ENCODE data around the gene HDAC8. TPM values are rescaled to one million over a fixed set of nuclear protein-coding genes. Genes with fewer than 3 reads are reported as not detected.
"Not testable (repeated sequence)": the region's sequence is repeated elsewhere in the genome, so short reads cannot be mapped to it uniquely, and the experiment has no call there.

Gene HDAC8
- polyA plus RNA-seq, 4 donors: 28.5 to 36.1 (median 34.1) TPM

GRCh38 chrX:72539822-72540221, 32.8 kb downstream of the HDAC8 start:
- no peak for DNase-seq (ENCODE audit: low read depth in 4 of 4, low spot score in 3 of 4)

DNA sequence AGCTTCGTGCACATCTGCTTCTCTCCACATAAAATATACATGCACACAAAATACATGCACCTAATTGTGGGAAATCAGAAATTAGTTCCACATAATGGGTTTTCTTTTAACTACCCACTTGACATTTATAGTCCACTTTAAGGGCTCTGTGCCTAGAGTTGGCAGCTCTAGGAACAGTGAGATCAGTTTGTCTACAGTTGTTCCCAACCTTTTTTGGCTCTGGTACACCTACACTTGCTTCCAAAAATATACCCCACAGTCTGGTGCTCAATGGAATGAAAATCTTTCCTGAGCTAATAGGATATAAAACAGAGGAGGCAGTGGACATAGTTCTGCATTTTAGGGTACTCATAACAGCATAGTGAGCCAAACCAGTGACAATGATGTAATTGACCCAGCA, 36.1 kb downstream of the HDAC8 start:
- no peak for DNase-seq (ENCODE audit: low read depth in 4 of 4, low spot score in 3 of 4)

DNA sequence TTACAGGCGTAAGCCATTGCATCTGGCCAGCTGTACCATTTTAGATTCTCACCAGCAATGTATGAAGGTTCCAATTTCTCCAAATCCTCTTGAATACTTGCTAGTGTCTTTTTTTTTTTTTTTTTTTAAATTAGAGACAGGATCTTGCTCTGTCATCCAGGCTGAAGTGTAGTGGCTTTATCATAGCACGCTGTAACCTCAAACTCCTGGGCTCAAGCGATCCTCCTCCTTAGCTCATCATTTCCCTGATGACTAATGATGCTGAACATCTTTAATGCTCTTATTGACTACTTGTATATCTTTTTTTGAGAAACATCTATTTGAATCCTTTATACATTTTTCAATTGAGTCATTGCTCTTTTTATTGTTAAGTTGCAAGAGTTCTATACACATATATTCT, 40.3 kb downstream of the HDAC8 start:
- DNase-seq (ENCODE audit: low read depth in 4 of 4, low spot score in 3 of 4): no peak

- no peak for DNase-seq (ENCODE audit: low read depth in 4 of 4, low spot score in 3 of 4)
These were observed 45.8 kb downstream of the HDAC8 start for GRCh38 chrX:72526534-72527508.

DNA sequence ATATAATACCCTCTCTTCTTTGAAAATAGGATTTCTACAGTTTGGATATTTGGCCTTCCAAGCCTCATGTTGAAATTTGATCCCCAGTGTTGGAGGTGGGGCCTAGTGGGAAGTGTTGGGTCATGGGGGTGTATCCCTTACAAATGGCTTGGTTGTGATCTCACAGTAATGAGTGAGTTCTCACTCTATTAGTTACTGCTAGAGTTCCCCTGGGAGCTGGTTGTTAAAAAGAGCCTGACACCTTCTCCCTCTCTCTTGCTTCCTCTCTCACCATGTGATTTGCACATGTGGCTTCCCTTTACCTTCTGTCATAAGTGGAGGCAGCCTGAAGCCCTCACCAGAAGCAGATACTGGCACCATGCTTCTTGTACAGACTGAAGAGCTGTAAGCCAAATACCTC, 73.9 kb downstream of the HDAC8 start:
- no peak for DNase-seq (ENCODE audit: low read depth in 4 of 4, low spot score in 3 of 4)

GRCh38 chrX:72495046-72495445, 77.6 kb downstream of the HDAC8 start:
- no peak for DNase-seq (ENCODE audit: low read depth in 4 of 4, low spot score in 3 of 4)

DNA sequence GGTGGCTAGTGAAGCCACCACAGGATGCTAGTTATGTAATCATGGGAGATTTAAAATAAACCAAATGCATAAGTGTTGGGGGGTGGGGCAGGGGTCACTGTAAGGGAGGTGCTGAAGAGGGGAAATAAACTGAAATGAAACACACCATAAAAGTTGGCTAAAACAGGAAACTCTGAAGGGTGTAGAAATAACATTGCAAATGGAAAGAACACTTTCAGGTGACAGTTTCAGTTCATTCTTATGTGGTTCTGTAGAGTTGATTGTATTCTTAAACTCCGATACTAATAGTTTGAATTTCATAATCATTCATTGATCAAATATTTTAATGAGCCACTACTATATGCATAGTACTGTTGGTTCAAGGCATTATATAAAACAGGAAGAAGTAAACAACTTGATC, 80.1 kb downstream of the HDAC8 start:
- DNase-seq (ENCODE audit: low read depth in 4 of 4, low spot score in 3 of 4): no peak

DNA sequence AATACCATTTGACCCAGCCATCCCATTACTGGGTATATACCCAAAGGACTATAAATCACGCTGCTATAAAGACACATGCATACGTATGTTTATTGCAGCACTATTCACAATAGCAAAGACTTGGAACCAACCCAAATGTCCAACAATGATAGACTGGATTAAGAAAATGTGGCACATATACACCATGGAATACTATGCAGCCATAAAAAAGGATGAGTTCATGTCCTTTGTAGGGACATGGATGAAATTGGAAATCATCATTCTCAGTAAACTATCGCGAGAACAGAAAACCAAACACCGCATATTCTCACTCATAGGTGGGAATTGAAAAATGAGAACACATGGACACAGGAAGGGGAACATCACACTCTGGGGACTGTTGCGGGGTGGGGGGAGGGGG, 82.4 kb downstream of the HDAC8 start:
- not testable (repeated sequence) for DNase-seq (ENCODE audit: low read depth in 4 of 4, low spot score in 3 of 4)

GRCh38 chrX:72487661-72488060, 85.0 kb downstream of the HDAC8 start:
- DNase-seq (ENCODE audit: low read depth in 4 of 4, low spot score in 3 of 4): no peak

DNA sequence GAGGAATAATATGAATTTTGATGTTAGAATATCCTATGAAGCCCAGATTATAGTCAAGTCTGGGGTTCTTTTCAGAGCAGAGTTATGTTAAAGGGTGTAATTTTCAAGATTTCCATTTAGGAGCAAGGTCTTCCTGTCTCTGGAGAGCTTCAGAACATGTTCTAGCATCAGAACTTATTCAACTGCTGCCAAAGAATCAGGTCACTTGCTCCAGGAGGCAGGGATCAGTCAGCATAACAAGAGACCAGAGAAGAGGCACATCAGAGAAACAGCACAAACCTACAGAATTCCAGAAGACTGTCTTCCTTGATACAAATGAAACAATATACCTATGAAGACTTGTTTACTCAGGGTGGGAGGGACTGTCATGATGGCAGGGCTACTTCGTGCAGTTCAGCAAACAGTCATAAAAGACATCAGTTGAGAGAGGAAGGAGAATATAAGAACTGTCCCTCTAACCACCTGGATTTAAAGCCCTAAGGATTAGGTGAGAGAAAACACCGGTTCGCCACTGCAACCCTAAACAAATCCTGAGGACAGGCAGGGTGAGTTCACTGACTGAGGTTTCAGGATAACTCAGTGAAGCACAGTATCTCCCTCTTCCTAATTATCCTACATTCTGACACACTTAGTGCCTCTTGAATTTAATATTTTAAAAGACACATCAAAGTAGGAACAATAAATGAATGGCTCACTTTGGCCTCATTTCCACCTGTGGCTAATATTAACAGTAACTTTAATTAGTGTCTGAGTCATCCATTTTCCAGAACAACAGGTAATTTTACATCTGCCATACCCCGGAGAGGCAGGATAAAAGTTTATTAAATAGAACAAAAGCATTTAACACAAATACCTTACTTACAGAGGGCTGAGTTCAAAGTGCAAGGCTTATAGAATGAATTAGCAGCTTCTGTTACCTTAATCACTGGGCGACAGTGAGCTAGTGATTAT, 93.0 kb downstream of the HDAC8 start:
- DNase-seq (ENCODE audit: low read depth in 4 of 4, low spot score in 3 of 4): no peak

- no peak for DNase-seq (ENCODE audit: low read depth in 4 of 4, low spot score in 3 of 4)
These were observed 93.8 kb downstream of the HDAC8 start for GRCh38 chrX:72478853-72479252.

GRCh38 chrX:72478351-72478750, 94.3 kb downstream of the HDAC8 start:
- no peak for DNase-seq (ENCODE audit: low read depth in 4 of 4, low spot score in 3 of 4)

GRCh38 chrX:72477781-72478181, 94.9 kb downstream of the HDAC8 start:
- no peak for DNase-seq (ENCODE audit: low read depth in 4 of 4, low spot score in 3 of 4)

- no peak for DNase-seq (ENCODE audit: low read depth in 4 of 4, low spot score in 3 of 4)
These were observed 95.3 kb downstream of the HDAC8 start for GRCh38 chrX:72477376-72477775.

DNA sequence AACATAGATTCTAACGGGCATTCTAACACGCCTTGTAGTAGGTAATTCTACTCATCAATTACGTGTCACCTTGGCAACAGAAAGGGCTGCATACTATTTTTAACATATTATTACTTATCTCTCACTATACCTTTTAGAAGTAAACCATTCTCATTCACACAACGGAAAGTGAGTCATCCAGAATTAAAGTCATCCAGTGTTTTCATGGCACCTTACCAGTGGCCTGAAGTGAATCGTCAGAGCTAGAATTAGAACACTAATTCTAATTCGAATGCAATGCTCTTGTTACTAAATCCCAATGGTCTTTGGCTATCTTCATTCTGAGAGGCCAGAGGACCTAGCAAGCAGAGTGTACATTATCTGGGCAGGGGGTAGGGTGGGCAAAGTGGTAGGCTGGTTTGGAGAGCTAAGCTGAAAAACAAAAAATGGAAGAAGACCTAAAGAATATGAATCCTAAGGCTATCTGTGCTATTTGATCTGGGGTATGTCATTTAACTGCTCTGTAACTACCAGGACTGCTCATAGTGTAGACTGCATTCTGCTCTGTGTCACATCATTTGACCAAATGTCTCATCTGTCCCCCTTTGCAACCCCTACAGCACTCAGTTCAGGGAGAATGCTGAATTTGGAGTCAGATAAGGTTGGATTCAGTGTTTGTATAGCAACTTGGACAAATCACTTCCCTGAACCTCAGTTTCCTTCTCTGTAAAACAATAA, 96.5 kb downstream of the HDAC8 start:
- DNase-seq (ENCODE audit: low read depth in 4 of 4, low spot score in 3 of 4): no peak

DNA sequence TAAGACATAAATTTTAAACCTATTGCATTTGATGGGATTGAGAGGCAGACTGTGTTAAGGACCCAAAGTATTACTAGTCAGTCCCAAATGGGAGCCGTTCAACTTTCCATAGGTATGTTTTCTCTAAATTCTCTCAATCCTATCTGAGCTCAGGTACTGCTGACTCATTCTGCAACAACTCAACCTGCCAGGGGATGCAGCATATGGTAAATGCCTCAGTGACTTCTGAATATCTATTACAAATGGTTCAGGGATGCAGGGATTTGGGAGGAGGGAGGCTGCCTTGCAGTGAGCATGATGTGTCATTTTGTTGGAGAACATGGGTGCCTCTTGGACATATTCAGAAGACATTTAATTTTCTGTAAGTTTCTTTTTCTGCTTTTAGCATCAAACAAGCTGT, 97.3 kb downstream of the HDAC8 start:
- no peak for DNase-seq (ENCODE audit: low read depth in 4 of 4, low spot score in 3 of 4)

DNA sequence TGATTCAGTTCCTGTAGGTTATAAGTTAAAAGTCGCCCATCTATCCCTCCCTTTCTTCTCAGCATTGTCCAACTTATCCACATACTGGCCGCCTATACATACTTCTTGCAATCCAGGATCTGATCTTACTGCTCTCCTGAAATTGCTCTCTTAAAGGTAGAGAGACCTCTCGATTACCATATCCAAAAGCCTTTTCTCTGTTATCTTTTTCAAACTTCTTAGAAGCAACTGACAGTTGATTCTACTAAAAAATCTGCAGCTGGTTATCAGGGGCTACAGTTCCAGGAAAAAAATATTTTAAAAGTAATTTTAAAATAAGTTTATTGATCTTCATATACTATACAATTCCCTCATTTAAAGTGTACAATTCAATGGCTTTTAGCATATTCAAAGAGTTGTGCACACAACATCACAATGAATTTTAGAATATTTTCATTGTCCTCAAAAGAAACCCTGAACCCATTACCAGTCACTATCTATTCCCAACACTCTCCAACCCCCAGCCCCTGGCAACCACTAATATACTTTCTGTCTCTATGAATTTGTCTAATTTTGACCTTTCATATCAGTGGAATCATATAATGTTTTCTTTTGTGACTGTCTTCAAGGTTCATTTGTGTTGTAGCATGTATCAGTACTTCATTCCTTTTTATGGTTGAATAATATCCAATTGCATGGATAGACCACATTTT, 102.0 kb downstream of the HDAC8 start:
- DNase-seq (ENCODE audit: low read depth in 4 of 4, low spot score in 3 of 4): no peak

- DNase-seq (ENCODE audit: low read depth in 4 of 4, low spot score in 3 of 4): no peak
These were observed 102.5 kb downstream of the HDAC8 start for GRCh38 chrX:72470117-72470516.

DNA sequence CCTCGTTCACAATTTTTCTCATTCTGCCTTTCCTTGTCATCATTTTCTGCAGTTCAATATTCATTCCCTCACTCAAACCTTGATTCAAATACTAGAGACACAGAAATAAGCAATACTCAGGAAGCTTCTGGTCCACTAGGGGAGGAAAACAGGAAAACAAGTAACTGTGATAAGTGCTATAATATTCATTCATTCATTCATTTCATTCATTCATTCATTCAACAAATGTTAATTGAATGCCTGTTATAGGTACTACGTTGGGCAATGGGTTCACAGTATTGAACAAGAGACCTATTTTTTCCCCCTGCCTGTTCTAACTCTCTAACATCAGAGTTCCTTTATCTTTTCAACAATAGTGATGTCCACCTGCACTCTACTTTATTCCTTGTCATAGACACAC, 104.0 kb downstream of the HDAC8 start:
- DNase-seq (ENCODE audit: low read depth in 4 of 4, low spot score in 3 of 4): no peak

DNA sequence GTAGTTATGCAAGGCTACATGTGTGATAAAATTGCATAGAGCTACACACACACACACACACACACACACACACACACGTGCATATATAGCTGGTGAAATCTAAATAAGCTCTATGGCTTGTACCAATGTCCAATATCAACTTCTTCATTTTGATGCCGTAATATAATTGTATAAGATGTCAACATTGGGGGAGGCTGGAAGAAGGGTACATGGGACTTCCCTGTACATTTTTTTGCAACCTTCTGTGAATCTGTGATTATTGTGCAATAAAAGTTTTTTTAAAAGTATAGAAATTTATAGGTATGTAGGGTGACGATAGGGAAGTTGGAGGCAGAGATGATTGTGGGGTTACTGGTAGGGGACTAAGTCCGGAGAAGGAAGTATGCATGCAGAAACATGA, 105.5 kb downstream of the HDAC8 start:
- no peak for DNase-seq (ENCODE audit: low read depth in 4 of 4, low spot score in 3 of 4)

Data from right renal pelvis (tissue), 4 donors.